Muscle of arm (tissue), 12 donors: ENCODE results near the gene ZBTB44. TPM values are rescaled to one million over a fixed set of nuclear protein-coding genes. Genes with fewer than 3 reads are reported as not detected.
"Not testable (repeated sequence)": the region's sequence is repeated elsewhere in the genome, so short reads cannot be mapped to it uniquely, and the experiment has no call there.

Experiments
- DNase-seq: peaks from one replicate; pipeline ENCODE4 v3.0.0-alpha.2; 2013
- polyA plus RNA-seq, 12 donors: library from polyadenylated mRNA; unstranded; fragments of 120-200 nt; gene quantifications; one replicate each; pipeline ENCODE4 v1.2.1, GENCODE V29; 2013; ENCODE audit not compliant: insufficient read length in 12 of 12

ZBTB44 gene
- polyA plus RNA-seq, 12 donors: 24.3 to 41.6 (median 29.9) TPM; not detected in 1

GRCh38 chr11:130199792-130200191, 114.9 kb downstream of the ZBTB44 start:
- no peak for DNase-seq

- DNase-seq: no peak
These were observed 115.8 kb downstream of the ZBTB44 start for GRCh38 chr11:130198964-130199363.

GRCh38 chr11:130198292-130198691, 116.4 kb downstream of the ZBTB44 start:
- no peak for DNase-seq

- DNase-seq: no peak
These were observed 117.2 kb downstream of the ZBTB44 start for GRCh38 chr11:130197386-130198035.

- no peak for DNase-seq
These were observed 120.3 kb downstream of the ZBTB44 start for GRCh38 chr11:130194241-130195023.

- not testable (repeated sequence) for DNase-seq
These were observed 121.2 kb downstream of the ZBTB44 start for GRCh38 chr11:130193551-130193950.

GRCh38 chr11:130192845-130193267, 121.9 kb downstream of the ZBTB44 start:
- no peak for DNase-seq

- no peak for DNase-seq
These were observed 122.8 kb downstream of the ZBTB44 start for GRCh38 chr11:130191896-130192295.

- DNase-seq: no peak
These were observed 124.3 kb downstream of the ZBTB44 start for GRCh38 chr11:130190371-130190881.

GRCh38 chr11:130189492-130190210, 125.1 kb downstream of the ZBTB44 start:
- no peak for DNase-seq

GRCh38 chr11:130188585-130189347, 126.0 kb downstream of the ZBTB44 start:
- no peak for DNase-seq

GRCh38 chr11:130188047-130188446, 126.7 kb downstream of the ZBTB44 start:
- DNase-seq: no peak

GRCh38 chr11:130187096-130187495, 127.6 kb downstream of the ZBTB44 start:
- no peak for DNase-seq

- no peak for DNase-seq
These were observed 130.7 kb downstream of the ZBTB44 start for GRCh38 chr11:130183878-130184610.

GRCh38 chr11:130181295-130182272, 133.1 kb downstream of the ZBTB44 start:
- no peak for DNase-seq

GRCh38 chr11:130180896-130181294, 133.8 kb downstream of the ZBTB44 start:
- no peak for DNase-seq

GRCh38 chr11:130180491-130180890, 134.2 kb downstream of the ZBTB44 start:
- DNase-seq: no peak

GRCh38 chr11:130179396-130180306, 135.1 kb downstream of the ZBTB44 start:
- DNase-seq: no peak
